ENCODE results near the gene ARMC10.

DNA sequence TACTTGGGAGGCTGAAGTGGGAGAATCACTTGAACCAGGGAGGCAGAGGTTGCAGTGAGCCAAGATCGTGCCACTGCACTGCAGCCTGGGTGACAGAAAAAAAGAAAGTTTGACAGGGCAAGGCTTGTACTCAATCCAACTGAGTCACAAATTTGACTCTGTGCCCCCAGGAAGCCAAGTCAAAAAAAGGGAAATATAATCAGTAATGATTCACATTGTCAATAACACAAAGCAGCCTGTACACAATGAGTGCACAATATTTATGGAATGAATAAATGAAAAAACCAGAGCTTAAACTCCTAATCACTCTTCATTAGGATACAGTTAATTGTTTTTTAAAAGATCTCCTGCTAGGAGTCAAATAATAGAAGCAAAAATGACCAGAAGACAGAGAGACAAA lies 67.6 kb downstream of the ARMC10 start:
- TF ChIP-seq ZNF274 (IDR thresholded peaks at IDR 0.05; ENCODE audit: low read depth, low read length) (no peak), YY1 (IDR thresholded peaks at IDR 0.05; ENCODE audit: insufficient read depth, insufficient read length) (no peak), SUZ12 (IDR thresholded peaks at IDR 0.05; ENCODE audit: extremely low read depth, insufficient read depth, insufficient read length) (no peak)
